Umbilical cord (tissue), 2 donors: ENCODE data around the gene HOXA6. TPM values are rescaled to one million over a fixed set of nuclear protein-coding genes. Genes with fewer than 3 reads are reported as not detected.

Experiments
- DNase-seq: peaks from one replicate; pipeline ENCODE4 v3.0.0-alpha.2; 2015; ENCODE audit warnings: low spot score
- total RNA-seq: library from RNA; depleted of rRNA; stranded (reverse); fragments of >200 nt; gene quantifications from one replicate; pipeline ENCODE4 v1.2.3, GENCODE V29; 2014; ENCODE audit warnings: low replicate concordance; ENCODE audit not compliant: insufficient read depth

Gene HOXA6
- total RNA-seq, 1 donor from 2014 or later: not detected

DNA sequence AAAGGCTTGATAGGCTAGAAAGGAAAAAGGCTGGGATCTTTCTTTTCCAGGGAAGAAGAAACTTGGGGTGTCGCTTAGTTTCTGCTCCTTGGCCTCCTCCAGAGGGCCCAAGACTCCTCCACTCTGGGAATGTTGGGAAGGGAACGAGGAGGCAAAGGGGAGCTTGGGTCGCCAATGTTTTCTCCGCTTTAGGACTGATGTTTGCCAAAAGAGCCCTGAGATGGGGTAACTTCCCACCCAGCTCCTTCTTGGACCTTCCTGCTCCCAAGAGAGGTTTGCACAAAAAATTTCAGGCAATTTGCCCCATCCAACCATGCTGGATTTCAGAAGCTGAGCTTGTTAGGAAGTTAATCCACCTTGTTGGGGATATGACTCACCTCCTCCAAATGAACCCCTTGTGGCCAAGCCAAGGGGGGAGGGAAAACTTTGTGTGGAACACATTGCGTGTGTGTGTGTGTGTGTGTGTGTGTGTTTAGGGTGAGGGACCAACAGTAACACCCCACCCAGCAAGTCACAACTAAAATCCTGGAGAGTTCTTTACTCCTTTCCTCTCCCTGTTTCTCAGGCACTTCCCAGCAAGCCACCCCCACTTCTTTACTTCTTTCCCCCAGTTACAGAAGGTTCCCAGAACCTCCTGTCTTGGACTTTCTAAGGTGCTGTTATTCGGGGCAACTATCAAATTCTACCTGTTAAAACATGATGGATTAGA, 36.4 kb downstream of the HOXA6 start:
- DNase-seq: peak; percentile 53

- peak; percentile 79 for DNase-seq
Observed at GRCh38 chr7:27110186-27111031, 37.2 kb downstream of the HOXA6 start.

GRCh38 chr7:27109466-27110185, 37.9 kb downstream of the HOXA6 start:
- DNase-seq: no peak

DNA sequence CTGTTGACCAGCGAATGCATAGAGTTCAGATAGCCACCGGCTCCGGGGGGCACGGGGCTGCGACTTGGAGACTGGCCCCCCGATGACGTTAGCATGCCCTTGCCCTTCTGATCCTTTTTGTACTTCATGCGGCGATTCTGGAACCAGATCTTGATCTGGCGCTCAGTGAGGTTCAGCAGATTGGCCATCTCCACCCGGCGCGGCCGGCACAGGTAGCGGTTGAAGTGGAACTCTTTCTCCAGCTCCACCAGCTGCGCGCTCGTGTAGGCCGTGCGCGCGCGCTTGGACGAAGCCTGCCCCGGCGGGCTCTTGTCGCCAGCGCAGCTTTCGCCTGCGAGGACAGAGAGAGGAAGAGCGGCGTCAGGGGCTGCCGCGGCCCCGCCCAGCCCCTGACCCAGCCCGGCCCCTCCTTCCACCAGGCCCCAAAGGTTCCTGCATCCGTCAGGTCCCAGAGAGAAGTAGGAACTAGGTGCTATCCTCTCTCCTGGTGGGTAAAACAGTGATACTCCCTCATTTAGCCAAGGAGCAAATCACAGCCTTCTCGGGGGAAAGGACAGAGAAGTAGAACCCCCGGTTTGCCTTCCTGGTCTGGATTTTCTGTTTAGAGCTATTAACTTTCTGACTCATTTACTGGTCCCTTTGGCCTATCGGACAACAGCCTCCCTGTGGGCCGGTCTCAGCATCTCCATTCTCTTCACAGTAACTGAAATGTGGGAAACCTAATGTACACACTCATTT, 39.0 kb downstream of the HOXA6 start:
- DNase-seq: no peak

DNA sequence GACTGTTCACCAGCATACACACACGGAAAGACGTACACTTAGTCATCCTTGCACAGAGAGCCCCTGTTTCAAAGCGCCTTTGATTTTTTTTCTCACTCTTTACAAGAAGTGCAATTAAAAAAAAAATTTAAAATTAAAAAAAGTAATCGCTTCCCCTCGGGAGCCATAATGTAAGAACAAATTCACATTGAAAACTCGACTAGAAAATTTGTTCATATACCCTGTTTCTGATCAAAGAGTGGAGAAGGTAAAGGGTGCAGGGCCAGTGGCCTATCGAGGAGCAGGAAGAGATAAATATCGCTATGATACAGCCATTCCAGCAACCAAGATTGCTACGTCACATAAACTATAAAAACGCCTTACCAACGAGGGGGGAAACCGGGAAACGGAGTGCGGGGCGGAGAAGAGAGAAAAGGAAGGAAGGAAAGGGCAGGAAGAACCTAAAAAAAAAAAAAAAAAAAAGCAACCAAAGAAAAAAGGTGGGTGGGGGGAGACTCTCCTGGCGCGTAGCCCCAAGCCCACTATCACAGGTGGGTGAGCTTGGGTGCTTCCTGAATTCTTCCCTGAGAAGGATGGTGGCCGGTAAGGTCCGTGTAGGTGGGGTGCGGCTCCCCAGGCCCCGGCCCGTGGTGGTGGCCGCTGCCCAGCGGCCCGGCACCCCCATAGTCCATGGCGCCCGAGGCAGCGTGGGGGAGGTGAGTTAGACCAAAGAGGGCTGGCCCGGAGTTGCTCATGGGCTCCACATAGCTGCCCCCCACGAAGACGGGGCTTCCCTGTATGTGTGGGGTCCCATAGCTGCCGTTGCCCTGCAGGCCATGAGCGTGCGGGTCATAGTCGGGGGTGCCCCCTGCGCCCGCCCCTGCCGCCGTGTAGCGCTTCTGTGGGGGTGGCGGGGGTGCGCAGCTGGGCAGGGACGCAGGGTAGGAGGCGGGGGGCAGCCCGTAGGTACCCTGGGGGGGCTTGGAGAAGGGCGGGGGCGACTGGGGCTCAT, 39.9 kb downstream of the HOXA6 start:
- DNase-seq: no peak

DNA sequence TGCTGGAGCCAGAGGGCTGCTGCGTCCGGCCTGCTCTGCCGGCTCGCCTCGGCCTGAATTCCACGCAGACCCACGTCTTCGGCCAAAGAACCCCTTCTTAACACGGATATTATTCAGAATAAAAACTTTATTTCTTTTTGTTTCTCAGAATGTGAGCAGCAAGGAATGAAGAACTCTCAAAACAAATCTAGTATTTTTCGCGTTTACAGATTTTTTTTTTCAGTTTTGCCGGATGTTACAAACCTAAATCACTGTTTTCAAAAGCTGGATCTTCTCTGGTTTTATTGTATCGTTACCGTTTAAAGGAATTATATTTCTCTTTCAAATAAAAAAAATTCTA, 40.7 kb downstream of the HOXA6 start:
- DNase-seq: no peak

DNA sequence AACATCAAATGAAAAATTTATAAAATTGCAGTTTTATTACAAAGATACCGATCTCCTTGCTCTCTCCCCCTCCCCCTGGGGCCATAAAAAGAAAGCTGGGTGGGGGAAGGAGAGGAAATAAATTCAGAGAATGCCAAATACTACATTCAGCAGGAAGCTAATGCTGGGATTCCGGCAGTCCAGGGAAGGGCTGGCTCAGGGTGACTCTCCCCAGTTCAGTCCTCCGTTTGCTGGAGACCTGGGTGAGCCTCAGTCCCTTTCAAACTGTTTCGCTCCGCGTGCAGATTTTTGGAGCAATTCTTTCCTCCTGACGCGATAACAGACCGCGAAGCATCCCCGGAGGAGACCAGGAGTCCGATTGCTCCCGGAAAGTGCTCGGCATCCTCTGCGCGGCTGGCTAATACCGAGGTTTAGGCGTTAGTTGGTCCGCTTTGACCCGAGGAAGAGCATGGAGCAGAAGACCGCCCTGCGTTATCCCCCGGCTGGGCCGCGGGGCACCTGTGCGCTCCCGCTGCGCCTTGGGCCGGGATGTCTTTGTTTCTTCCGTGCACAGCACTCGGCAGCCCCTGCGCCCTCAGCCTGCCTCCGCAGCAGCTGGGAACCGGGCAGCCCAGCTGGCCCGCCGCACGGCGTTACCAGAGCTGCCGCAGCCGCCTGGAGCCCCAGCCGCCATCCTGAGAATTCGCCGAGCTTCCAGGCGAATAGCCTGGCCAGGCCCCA, 41.2 kb downstream of the HOXA6 start:
- no peak for DNase-seq

GRCh38 chr7:27105301-27106031, 42.1 kb downstream of the HOXA6 start:
- DNase-seq: no peak

DNA sequence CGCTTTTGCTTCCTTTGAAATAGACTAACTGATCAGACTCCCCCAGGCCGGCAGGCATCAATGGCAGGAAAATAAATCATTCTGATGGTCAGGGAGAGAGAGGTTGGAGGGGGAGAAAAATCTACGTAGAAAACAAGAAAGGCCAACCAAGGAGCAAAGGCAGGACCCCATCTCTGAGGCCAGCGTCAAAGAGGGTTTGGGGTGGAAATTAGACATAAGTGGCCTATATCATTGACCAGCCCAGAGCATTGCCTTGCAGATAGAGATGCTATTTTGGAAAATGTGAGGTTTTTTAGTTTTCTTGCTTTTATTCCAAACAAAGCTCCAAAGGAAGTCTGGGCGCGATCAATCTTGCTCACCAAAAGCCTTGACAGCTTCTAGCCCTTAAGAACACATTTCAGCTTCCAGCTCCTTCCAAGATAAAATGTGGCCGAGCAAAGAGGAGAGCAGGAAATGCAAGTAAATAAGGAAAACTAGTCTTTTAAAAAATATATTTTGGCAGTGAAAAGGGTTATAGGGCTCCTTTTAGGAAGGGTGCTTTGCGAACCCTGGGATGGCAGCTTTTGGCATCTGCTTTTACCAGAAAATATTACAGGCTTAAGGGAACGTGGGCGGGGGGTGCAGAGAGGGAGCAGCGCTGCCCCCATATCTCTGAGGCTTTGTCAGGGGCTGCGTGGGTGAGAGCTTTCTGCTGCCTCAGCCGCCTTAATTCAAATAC, 43.1 kb downstream of the HOXA6 start:
- DNase-seq: peak; percentile 73

- DNase-seq: no peak
Observed at GRCh38 chr7:27103489-27104226, 43.9 kb downstream of the HOXA6 start.

- no peak for DNase-seq
Observed at GRCh38 chr7:27102581-27103442, 44.8 kb downstream of the HOXA6 start, which contains the start of gene HOXA2. HOXA2 (minus strand) TSS chr7:27102683; CDS start chr7:27102500, 183 bp downstream.

- DNase-seq: no peak
Observed at GRCh38 chr7:27101957-27102580, 45.5 kb downstream of the HOXA6 start.

DNA sequence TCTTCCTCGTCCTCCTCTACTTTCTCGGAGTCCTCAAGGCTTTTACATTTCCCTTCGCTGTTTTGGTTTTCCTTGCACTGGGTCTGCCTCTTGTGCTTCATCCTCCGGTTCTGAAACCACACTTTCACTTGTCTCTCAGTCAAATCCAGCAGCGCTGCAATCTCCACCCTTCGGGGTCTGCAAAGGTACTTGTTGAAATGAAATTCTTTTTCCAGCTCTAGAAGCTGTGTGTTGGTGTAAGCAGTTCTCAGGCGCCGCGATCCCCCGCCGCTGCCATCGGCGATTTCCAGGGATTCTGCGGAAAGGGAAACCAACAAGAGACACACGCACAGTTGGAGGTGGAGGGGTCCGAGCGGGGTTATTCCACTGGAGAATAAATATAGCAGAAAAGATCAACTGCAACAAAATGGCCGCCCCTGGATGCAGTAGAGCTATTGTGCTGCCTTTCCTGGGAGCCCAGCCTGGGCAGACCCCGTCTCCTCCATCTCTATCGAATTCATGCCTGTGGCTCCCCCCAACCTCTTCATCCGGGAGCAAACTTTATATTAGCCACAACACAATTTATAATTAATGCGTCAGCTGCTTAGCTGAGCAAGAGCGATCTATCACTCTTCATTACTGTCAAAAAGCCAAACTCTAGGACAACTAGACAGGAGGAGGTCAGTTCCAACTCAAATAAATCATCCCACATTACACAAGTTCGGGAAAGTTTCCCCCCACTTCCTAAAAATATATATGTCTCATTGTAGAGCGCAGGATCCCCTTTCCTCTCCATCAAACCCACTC, 46.2 kb downstream of the HOXA6 start:
- peak; percentile 4 for DNase-seq

DNA sequence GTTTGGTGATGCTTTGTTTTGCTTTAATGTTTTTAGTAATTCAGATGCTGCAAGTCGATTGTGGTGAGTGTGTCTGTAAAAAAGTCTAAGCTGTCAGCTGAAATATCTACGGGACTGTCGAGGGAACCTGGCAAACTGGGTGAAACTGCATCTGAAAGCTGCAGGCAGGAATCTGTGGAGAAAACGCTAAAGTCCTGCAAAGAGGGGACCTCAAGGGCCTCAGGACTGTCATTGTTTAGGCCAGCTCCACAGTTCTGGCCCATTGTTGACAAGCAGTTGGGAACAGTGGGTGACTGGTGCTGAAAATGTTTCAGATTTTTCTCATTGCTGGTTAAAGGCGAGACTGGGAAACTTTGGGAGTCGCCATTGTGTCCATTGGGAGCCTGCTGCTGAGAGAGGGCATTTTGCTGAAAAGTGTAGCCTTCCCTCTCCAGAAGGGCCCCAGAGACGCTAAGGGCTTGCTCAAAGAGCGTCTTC, 46.8 kb downstream of the HOXA6 start:
- peak; percentile 3 for DNase-seq
